HepG2 (cell line): ENCODE measurements around the gene CEP104. TPM values are rescaled to one million over a fixed set of nuclear protein-coding genes. Genes with fewer than 3 reads are reported as not detected.

Source experiments
- ARNTL ChIP-seq: sonication (generic); formaldehyde crosslinking; IDR thresholded peaks from 2 replicates; pipeline ENCODE4 v1.4.0; 2020; ENCODE audit warnings: mild to moderate bottlenecking, missing genetic modification reagents
- FOXK1 ChIP-seq: sonication (generic); formaldehyde crosslinking; IDR thresholded peaks from 2 replicates; pipeline ENCODE4 v1.4.0; 2020; ENCODE audit warnings: low read depth, missing genetic modification reagents, borderline replicate concordance
- GLI4 ChIP-seq: sonication (generic); formaldehyde crosslinking; IDR thresholded peaks from 2 replicates; pipeline ENCODE4 v1.5.1; 2020; ENCODE audit warnings: missing genetic modification reagents, mild to moderate bottlenecking, moderate library complexity, borderline replicate concordance
- HIVEP1 ChIP-seq: sonication (generic); formaldehyde crosslinking; IDR thresholded peaks from 2 replicates; pipeline ENCODE4 v1.4.0; 2020; ENCODE audit warnings: mild to moderate bottlenecking, missing genetic modification reagents
- KDM5B ChIP-seq: sonication (generic); formaldehyde crosslinking; IDR thresholded peaks from 2 replicates; pipeline ENCODE4 v1.4.0; 2020; ENCODE audit warnings: missing genetic modification reagents, mild to moderate bottlenecking, borderline replicate concordance
- MXD1 ChIP-seq: sonication (generic); formaldehyde crosslinking; IDR thresholded peaks from 2 replicates; pipeline ENCODE4 v1.4.0; 2020; ENCODE audit warnings: mild to moderate bottlenecking, missing genetic modification reagents
- REL ChIP-seq: sonication (generic); formaldehyde crosslinking; conservative IDR thresholded peaks from 2 replicates; pipeline ENCODE4 v1.8.0; 2022; ENCODE audit warnings: mild to moderate bottlenecking, missing genetic modification reagents, moderate library complexity
- SMAD9 ChIP-seq: sonication (generic); formaldehyde crosslinking; IDR thresholded peaks from 2 replicates; pipeline ENCODE4 v1.5.1; 2020; ENCODE audit warnings: mild to moderate bottlenecking, missing genetic modification reagents
- ZHX2 ChIP-seq, 2 experiments: sonication (generic) in 1 of 2; formaldehyde crosslinking in 1 of 2; IDR thresholded peaks; 2 replicates each; pipeline versions ENCODE4 v1.6.1 to v1.9.0; 2014 to 2022; ENCODE audit warnings: antibody characterized with exemption in 1 of 2, borderline replicate concordance in 1 of 2, inconsistent platforms in 1 of 2, low read depth in 1 of 2, missing genetic modification reagents in 1 of 2
- ZNF407 ChIP-seq: sonication (generic); formaldehyde crosslinking; IDR thresholded peaks from one replicate; pipeline ENCODE4 v1.5.1; 2020; ENCODE audit warnings: mild to moderate bottlenecking, missing genetic modification reagents; ENCODE audit errors: not compliant biosample characterization
- ZNF468 ChIP-seq: sonication (generic); formaldehyde crosslinking; IDR thresholded peaks from 2 replicates; pipeline ENCODE4 v1.8.0; 2022; ENCODE audit warnings: mild to moderate bottlenecking, moderate library complexity, missing genetic modification reagents
- ZNF746 ChIP-seq: sonication (generic); formaldehyde crosslinking; IDR thresholded peaks from 2 replicates; pipeline ENCODE4 v1.8.0; 2022; ENCODE audit warnings: mild to moderate bottlenecking, missing genetic modification reagents
- ZNF784 ChIP-seq: sonication (generic); formaldehyde crosslinking; IDR thresholded peaks from 2 replicates; pipeline ENCODE4 v1.5.1; 2020; ENCODE audit warnings: missing genetic modification reagents, mild to moderate bottlenecking, borderline replicate concordance
- polyA plus RNA-seq, 8 experiments: library from polyadenylated mRNA; depleted of rRNA in 3 of 8; stranded (reverse) in 7 of 8; unstranded in 1 of 8; fragments of >200 nt; fragmentation: Illumina TruSeq in 4 of 8; extraction: Trizol in 4 of 8; gene quantifications; 2 replicates each; pipeline versions ENCODE4 v1.2.1 to v1.2.3, GENCODE V29; 2011 to 2016; ENCODE audit warnings: low read depth in 4 of 8, missing spikeins in 1 of 8, mixed read lengths in 1 of 8; ENCODE audit not compliant: insufficient read depth in 1 of 8
- total RNA-seq, 5 experiments: library from RNA; depleted of rRNA; stranded (reverse); fragments of >200 nt; fragmentation: Illumina TruSeq; extraction: Trizol; gene quantifications; 2 replicates each; pipeline ENCODE4 v1.2.3, GENCODE V29; 2016; ENCODE audit warnings: low read depth in 1 of 5

CEP104 gene
- total and polyA plus RNA-seq, 2 of the 13 experiments (the other 11 are each of a cell fraction or from before 2014, with no cell fraction given), result 20.4 to 30.1 TPM

- no peak for TF ChIP-seq ZHX2 (IDR thresholded peaks at IDR 0.05; ENCODE audit: low read depth)
- no peak for TF ChIP-seq ZHX2 (CRISPR knock-in tag; IDR thresholded peaks at IDR 0.05; ENCODE audit: borderline replicate concordance)
- TF ChIP-seq ARNTL, result 0 out of 2 replicates have a peak, but pooled peaks have one; percentile 24
- peak; percentile 24; the same call in 1 of the 2 replicates for TF ChIP-seq HIVEP1
- TF ChIP-seq MXD1 (CRISPR knock-in tag), result peak; percentile 56; the same call in 1 of the 2 replicates
- 0 out of 2 replicates have a peak, but pooled peaks have one; percentile 26 for TF ChIP-seq REL
- TF ChIP-seq ZNF784, result peak; percentile 26; the same call in 1 of the 2 replicates
- TF ChIP-seq ZNF746 (CRISPR knock-in tag), result no peak
- 0 out of 2 replicates have a peak, but pooled peaks have one; percentile 86 for TF ChIP-seq GLI4 (CRISPR knock-in tag)
- TF ChIP-seq ZNF468 (CRISPR knock-in tag), result 0 out of 2 replicates have a peak, but pooled peaks have one; percentile 27
- TF ChIP-seq FOXK1 (CRISPR knock-in tag), result no peak
- TF ChIP-seq KDM5B (CRISPR knock-in tag), result peak; percentile 60
- TF ChIP-seq ZNF407 (CRISPR knock-in tag), result peak; percentile 72
- 0 out of 2 replicates have a peak, but pooled peaks have one; percentile 55 for TF ChIP-seq SMAD9 (CRISPR knock-in tag)
These were observed 42.7 kb upstream of the CEP104 start (continued) for GRCh38 chr1:3899754-3900149.
